ENCODE data around the gene USP34.

- TF ChIP-seq ELK1 (IDR thresholded peaks at IDR 0.05; ENCODE audit: borderline replicate concordance, low read depth, low read length) (no peak), CTCF (conservative IDR thresholded peaks at IDR 0.05; ENCODE audit: low read depth, low read length) (no peak)
Measured at GRCh38 chr2:61327173-61327572, 143.7 kb downstream of the USP34 start.

All from IMR-90 (cell line).